ENCODE results near the gene AVPI1.
"Not testable (repeated sequence)": the region's sequence is repeated elsewhere in the genome, so short reads cannot be mapped to it uniquely, and the experiment has no call there.

AVPI1 gene

GRCh38 chr10:97640174-97640867 lies 46.7 kb downstream of the AVPI1 start, which contains the start of gene PI4K2A:
PI4K2A (plus strand) TSS chr10:97640671; CDS start chr10:97640743, 72 bp downstream.
- peak; percentile 92 to 98 (median 96) for DNase-seq

- DNase-seq, result not testable (repeated sequence)
These were observed 48.0 kb downstream of the AVPI1 start for GRCh38 chr10:97639090-97639489.

- no peak for DNase-seq
These were observed 51.5 kb downstream of the AVPI1 start for GRCh38 chr10:97635577-97635976.

- DNase-seq, result peak in 1 of 3 experiments; percentile 41
These were observed 53.1 kb downstream of the AVPI1 start for GRCh38 chr10:97633921-97634320.

GRCh38 chr10:97632949-97633884 lies 53.8 kb downstream of the AVPI1 start, which contains the start of gene MORN4:
MORN4 (minus strand) TSS chr10:97633500; CDS start chr10:97619653, 13,847 bp downstream.
- DNase-seq, result peak; percentile 88 to 94 (median 91)

- DNase-seq, result no peak
These were observed 55.9 kb downstream of the AVPI1 start for GRCh38 chr10:97631098-97631497.

- DNase-seq, result no peak
These were observed 57.8 kb downstream of the AVPI1 start for GRCh38 chr10:97629289-97629688.

GRCh38 chr10:97628228-97628627 lies 58.8 kb downstream of the AVPI1 start:
- DNase-seq, result no peak

- DNase-seq, result no peak
These were observed 59.3 kb downstream of the AVPI1 start for GRCh38 chr10:97627731-97628130.
